NCI-H1092 treated with DMSO at 0.1 percent for 48 hours (cell line): ENCODE data around the gene DEPP1.

ENCODE experiments used
- DNase-seq: peaks from one replicate; lab custom pipeline; 2025; lab: John Stamatoyannopoulos, UW

Gene DEPP1

GRCh38 chr10:44978213-44978569, 418 bp downstream of the DEPP1 start:
- DNase-seq, result no peak

- DNase-seq, result no peak
These were observed 1.1 kb downstream of the DEPP1 start for GRCh38 chr10:44977287-44978212.

- DNase-seq, result no peak
These were observed 2.0 kb downstream of the DEPP1 start for GRCh38 chr10:44976352-44977198.

- peak; percentile 23 for DNase-seq
These were observed 2.9 kb downstream of the DEPP1 start for GRCh38 chr10:44975431-44976331.

- peak; percentile 61 for DNase-seq
These were observed 3.8 kb downstream of the DEPP1 start for GRCh38 chr10:44974628-44975430.

- no peak for DNase-seq
These were observed 4.5 kb downstream of the DEPP1 start for GRCh38 chr10:44974082-44974627.

- no peak for DNase-seq
These were observed 5.1 kb downstream of the DEPP1 start for GRCh38 chr10:44973323-44974081.

GRCh38 chr10:44972874-44973306, 5.7 kb downstream of the DEPP1 start:
- DNase-seq, result no peak

GRCh38 chr10:44971935-44972757, 6.5 kb downstream of the DEPP1 start:
- no peak for DNase-seq

GRCh38 chr10:44971434-44971833, 7.2 kb downstream of the DEPP1 start:
- no peak for DNase-seq

GRCh38 chr10:44970812-44971395, 7.7 kb downstream of the DEPP1 start:
- DNase-seq, result no peak

GRCh38 chr10:44969854-44970253, 8.8 kb downstream of the DEPP1 start:
- no peak for DNase-seq

- DNase-seq, result no peak
These were observed 9.9 kb downstream of the DEPP1 start for GRCh38 chr10:44968500-44969400.

GRCh38 chr10:44968091-44968490, 10.5 kb downstream of the DEPP1 start:
- no peak for DNase-seq

- no peak for DNase-seq
These were observed 11.0 kb downstream of the DEPP1 start for GRCh38 chr10:44967616-44968015.

GRCh38 chr10:44966816-44967509, 11.6 kb downstream of the DEPP1 start:
- no peak for DNase-seq
